DOHH2 (cell line): ENCODE data around the gene OARD1.

Experiments
- H3F3A ChIP-seq: fragments of 200-600 bp; sonication (generic), shearing (Covaris generic); 2 replicates; pipeline ENCODE4 v1.6.0; 2016; ENCODE audit warnings: antibody characterized with exemption, mild to moderate bottlenecking; ENCODE audit not compliant: control insufficient read depth, insufficient read depth
- H3K27ac ChIP-seq: fragments of 200-600 bp; sonication (generic); 2 replicates; pipeline ENCODE4 v1.5.1; 2014; ENCODE audit warnings: low read depth, mild to moderate bottlenecking, low read length, moderate library complexity
- H3K27me3 ChIP-seq: fragments of 200-600 bp; sonication (generic); 2 replicates; pipeline ENCODE4 v1.6.1; 2014; ENCODE audit warnings: mild to moderate bottlenecking, low read length, mixed read lengths; ENCODE audit not compliant: control insufficient read depth
- H3K36me3 ChIP-seq: fragments of 200-600 bp; sonication (generic); 2 replicates; pipeline ENCODE4 v1.6.1; 2014; ENCODE audit warnings: mild to moderate bottlenecking, low read length, moderate library complexity, mixed read lengths; ENCODE audit not compliant: control insufficient read depth
- H3K4me1 ChIP-seq: fragments of 200-600 bp; sonication (generic); 2 replicates; pipeline ENCODE4 v1.6.1; 2014; ENCODE audit warnings: mild to moderate bottlenecking, low read length, mixed read lengths; ENCODE audit not compliant: control insufficient read depth
- H3K4me2 ChIP-seq: fragments of 200-600 bp; sonication (generic); 2 replicates; pipeline ENCODE4 v1.6.0; 2014; ENCODE audit warnings: mild to moderate bottlenecking, low read length, moderate library complexity
- H3K4me3 ChIP-seq: fragments of 200-600 bp; sonication (generic); 2 replicates; pipeline ENCODE4 v1.5.1; 2014; ENCODE audit warnings: mild to moderate bottlenecking, low read length, mixed read lengths
- H3K79me2 ChIP-seq: fragments of 200-600 bp; sonication (generic); 2 replicates; pipeline ENCODE4 v1.6.1; 2014; ENCODE audit warnings: mild to moderate bottlenecking, low read length, mixed read lengths; ENCODE audit not compliant: control insufficient read depth
- H3K9me2 ChIP-seq: fragments of 200-600 bp; sonication (generic); replicated peaks from 2 replicates; pipeline ENCODE4 v1.6.1; 2014; ENCODE audit warnings: mild to moderate bottlenecking, low read length, mixed read lengths; ENCODE audit not compliant: control insufficient read depth
- H3K9me3 ChIP-seq: fragments of 200-600 bp; sonication (generic); 2 replicates; pipeline ENCODE4 v1.6.1; 2014; ENCODE audit warnings: antibody characterized with exemption, low read length, mixed read lengths; ENCODE audit not compliant: control insufficient read depth, insufficient read depth
- H4K20me1 ChIP-seq: fragments of 200-600 bp; sonication (generic); 2 replicates; pipeline ENCODE4 v1.6.0; 2014; ENCODE audit warnings: low read depth, mild to moderate bottlenecking, antibody characterized with exemption, low read length, moderate library complexity; ENCODE audit not compliant: control insufficient read depth, insufficient read depth
- EZH2phosphoT487 ChIP-seq: fragments of 200-600 bp; sonication (generic); IDR thresholded peaks from 2 replicates; pipeline ENCODE4 v1.6.1; 2017; ENCODE audit warnings: borderline replicate concordance, mild to moderate bottlenecking, antibody characterized with exemption, low read length, moderate library complexity, mixed read lengths
- TF ChIP-seq, protein P1 (sequence below): fragments of 200-600 bp; sonication (generic); IDR thresholded peaks from one replicate; pipeline ENCODE4 v1.5.1; 2014; ENCODE audit warnings: antibody characterized with exemption, mild to moderate bottlenecking, low read depth, low read length; ENCODE audit not compliant: poor library complexity, severe bottlenecking

OARD1 gene

DNA sequence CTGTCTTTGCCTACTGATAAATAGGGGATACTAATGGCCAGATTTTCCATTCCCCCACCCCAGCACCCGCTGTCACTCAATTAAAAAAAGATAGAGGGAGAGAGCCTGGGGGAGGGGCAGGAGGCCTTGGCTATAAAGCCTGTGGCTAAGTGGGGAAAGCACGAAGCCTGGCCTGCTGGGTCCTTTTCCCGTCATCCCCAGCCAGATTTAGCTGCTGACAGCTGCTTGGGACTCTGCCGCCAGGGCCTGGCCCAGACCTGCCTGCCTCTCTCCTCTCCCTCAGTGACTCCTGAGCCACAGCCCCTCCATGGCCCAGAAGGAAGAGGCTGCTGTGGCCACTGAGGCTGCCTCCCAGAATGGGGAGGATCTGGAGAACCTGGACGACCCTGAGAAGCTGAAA, 19.1 kb downstream of the OARD1 start, which contains the start of gene APOBEC2:
TSS of gene APOBEC2 (plus strand) at position 162 of the 400 bp plus-strand sequence. CDS start at position 308, 146 bp downstream.
- Histone ChIP-seq H3K27me3 (no peaks in the 10 kb centered on the region), H3K4me2 (peak within 1 kb of the TSS; percentile 63), H3K27ac (0 out of 2 replicates have a peak within 1 kb of the TSS, but pooled peaks have one; percentile 12), H4K20me1 (no peaks in the 10 kb centered on the region), H3K79me2 (no peaks in the 10 kb centered on the region), H3K4me3 (peak within 1 kb of the TSS; percentile 41; the same call in 1 of the 2 replicates), H3K36me3 (no peaks in the 10 kb centered on the region), H3F3A (no peaks in the 10 kb centered on the region), H3K9me2 (no peaks in the 10 kb centered on the region), H3K4me1 (peaks cover 30% of the 10 kb centered on the region), H3K9me3 (no peaks in the 10 kb centered on the region)
- TF ChIP-seq, protein P1, sequence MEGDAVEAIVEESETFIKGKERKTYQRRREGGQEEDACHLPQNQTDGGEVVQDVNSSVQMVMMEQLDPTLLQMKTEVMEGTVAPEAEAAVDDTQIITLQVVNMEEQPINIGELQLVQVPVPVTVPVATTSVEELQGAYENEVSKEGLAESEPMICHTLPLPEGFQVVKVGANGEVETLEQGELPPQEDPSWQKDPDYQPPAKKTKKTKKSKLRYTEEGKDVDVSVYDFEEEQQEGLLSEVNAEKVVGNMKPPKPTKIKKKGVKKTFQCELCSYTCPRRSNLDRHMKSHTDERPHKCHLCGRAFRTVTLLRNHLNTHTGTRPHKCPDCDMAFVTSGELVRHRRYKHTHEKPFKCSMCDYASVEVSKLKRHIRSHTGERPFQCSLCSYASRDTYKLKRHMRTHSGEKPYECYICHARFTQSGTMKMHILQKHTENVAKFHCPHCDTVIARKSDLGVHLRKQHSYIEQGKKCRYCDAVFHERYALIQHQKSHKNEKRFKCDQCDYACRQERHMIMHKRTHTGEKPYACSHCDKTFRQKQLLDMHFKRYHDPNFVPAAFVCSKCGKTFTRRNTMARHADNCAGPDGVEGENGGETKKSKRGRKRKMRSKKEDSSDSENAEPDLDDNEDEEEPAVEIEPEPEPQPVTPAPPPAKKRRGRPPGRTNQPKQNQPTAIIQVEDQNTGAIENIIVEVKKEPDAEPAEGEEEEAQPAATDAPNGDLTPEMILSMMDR, result no peak
- TF ChIP-seq EZH2phosphoT487, result no peak

DNA sequence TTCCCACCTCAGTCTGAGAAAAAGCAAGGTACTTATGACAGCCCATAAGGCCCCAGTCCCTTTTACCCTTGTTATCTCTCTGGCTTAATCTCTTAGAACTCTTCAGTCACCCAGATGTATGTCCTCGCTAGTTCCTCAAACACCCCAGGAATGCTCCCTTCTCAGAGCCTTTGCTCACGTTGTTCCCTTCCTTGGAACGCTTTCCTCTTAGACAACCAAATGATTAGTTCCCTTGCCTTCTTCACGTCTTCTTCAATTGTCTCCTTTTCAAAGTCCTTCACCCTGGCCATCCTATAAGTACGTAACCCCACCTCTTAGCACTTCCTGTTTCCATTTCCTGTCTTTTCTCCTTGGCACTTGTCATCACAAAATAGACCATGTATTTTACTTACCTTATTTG, 20.3 kb downstream of the OARD1 start:
- H3K4me2 ChIP-seq, result peak overlapping the region; percentile 63
- no peaks in the 10 kb centered on the region for H4K20me1 ChIP-seq
- no peaks in the 10 kb centered on the region for H3F3A ChIP-seq
- peak overlapping the region; percentile 41 for H3K4me3 ChIP-seq
- no peaks in the 10 kb centered on the region for H3K9me2 ChIP-seq
- H3K79me2 ChIP-seq, result no peaks in the 10 kb centered on the region
- no peaks in the 10 kb centered on the region for H3K9me3 ChIP-seq
- H3K4me1 ChIP-seq, result peaks cover 30% of the 10 kb centered on the region
- H3K36me3 ChIP-seq, result no peaks in the 10 kb centered on the region
- H3K27ac ChIP-seq, result 0 out of 2 replicates have a peak overlapping the region, but pooled peaks have one; percentile 12
- no peaks in the 10 kb centered on the region for H3K27me3 ChIP-seq
- TF ChIP-seq EZH2phosphoT487, result no peak
- TF ChIP-seq, protein P1, result no peak

GRCh38 chr6:41050536-41050935, 21.6 kb downstream of the OARD1 start:
- Histone ChIP-seq H3K79me2 (no peaks in the 10 kb centered on the region), H3K4me1 (peaks cover 26% of the 10 kb centered on the region), H3K36me3 (no peaks in the 10 kb centered on the region), H3K9me3 (no peaks in the 10 kb centered on the region), H3K27ac (no peak overlapping the region), H4K20me1 (no peaks in the 10 kb centered on the region), H3K9me2 (no peaks in the 10 kb centered on the region), H3K4me2 (no peak overlapping the region), H3K27me3 (no peaks in the 10 kb centered on the region), H3F3A (no peaks in the 10 kb centered on the region), H3K4me3 (no peak overlapping the region)
- TF ChIP-seq EZH2phosphoT487, result no peak
- TF ChIP-seq, protein P1, result no peak
